Smooth muscle cell (in vitro differentiated cells): ENCODE measurements around the gene SLC16A5. TPM values are rescaled to one million over a fixed set of nuclear protein-coding genes. Genes with fewer than 3 reads are reported as not detected.

Experiments
- DNase-seq: peaks from one replicate; lab custom pipeline; 2025; ENCODE audit not compliant: unreplicated experiment; lab: John Stamatoyannopoulos, UW
- H2AFZ ChIP-seq: fragments of 200-600 bp; sonication (generic); 2 replicates; pipeline ENCODE4 v1.6.0; 2016; ENCODE audit warnings: antibody characterized with exemption, low read depth, mild to moderate bottlenecking
- H3F3A ChIP-seq: fragments of 200-600 bp; sonication (generic); 2 replicates; pipeline ENCODE4 v1.6.0; 2017; ENCODE audit warnings: antibody characterized with exemption, low read depth
- H3K27ac ChIP-seq: fragments of 200-600 bp; sonication (generic); 2 replicates; pipeline ENCODE4 v1.5.1; 2016; ENCODE audit warnings: low read depth, mild to moderate bottlenecking
- H3K27me3 ChIP-seq: fragments of 200-600 bp; sonication (generic); 2 replicates; pipeline ENCODE4 v1.6.1; 2016; ENCODE audit warnings: low read depth, mild to moderate bottlenecking
- H3K36me3 ChIP-seq: fragments of 200-600 bp; sonication (generic); 2 replicates; pipeline ENCODE4 v1.5.1; 2016; ENCODE audit warnings: low read depth
- H3K4me1 ChIP-seq: fragments of 200-600 bp; sonication (generic); 2 replicates; pipeline ENCODE4 v1.5.1; 2016; ENCODE audit warnings: low read depth
- H3K4me2 ChIP-seq: fragments of 200-600 bp; sonication (generic); 2 replicates; pipeline ENCODE4 v1.6.0; 2016; ENCODE audit warnings: mild to moderate bottlenecking
- H3K4me3 ChIP-seq: fragments of 200-600 bp; sonication (generic); 2 replicates; pipeline ENCODE4 v1.5.1; 2016; ENCODE audit warnings: mild to moderate bottlenecking
- H3K79me2 ChIP-seq: fragments of 200-600 bp; sonication (generic); 2 replicates; pipeline ENCODE4 v1.6.0; 2016; ENCODE audit warnings: low read depth, mild to moderate bottlenecking
- H3K9ac ChIP-seq: fragments of 200-600 bp; sonication (generic); 2 replicates; pipeline ENCODE4 v1.6.0; 2016; ENCODE audit warnings: low read depth
- H3K9me3 ChIP-seq: fragments of 200-600 bp; sonication (generic); replicated peaks from 2 replicates; pipeline ENCODE4 v1.5.1; 2016; ENCODE audit warnings: low read depth
- H4K20me1 ChIP-seq: fragments of 200-600 bp; sonication (generic); 2 replicates; pipeline ENCODE4 v1.6.0; 2016; ENCODE audit warnings: low read depth
- WGBS: methylation state at CpG from one replicate; pipeline ENCODE4 v1.1.7; 2016; ENCODE audit warnings: low lambda C conversion rate; 5-methylcytosine and 5-hydroxymethylcytosine counted together
- polyA plus RNA-seq: library from polyadenylated mRNA; unstranded; fragments of >200 nt; fragmentation: Nextera tagmentation; extraction: Ambion mirVana; gene quantifications from 2 replicates; pipeline ENCODE4 v1.2.1, GENCODE V29; 2016
- total RNA-seq: library from RNA; depleted of rRNA; stranded (reverse); fragments of >200 nt; gene quantifications from 2 replicates; pipeline ENCODE4 v1.2.3, GENCODE V29; 2014
- TF ChIP-seq, protein P1 (sequence below): fragments of 200-600 bp; sonication (generic); IDR thresholded peaks from 2 replicates; pipeline ENCODE4 v1.5.1; 2017; ENCODE audit warnings: borderline replicate concordance, mild to moderate bottlenecking, antibody characterized with exemption; ENCODE audit not compliant: insufficient read depth, poor library complexity, severe bottlenecking

SLC16A5 gene
- total and polyA plus RNA-seq, 2 experiments from 2014 or later = 17.1 to 22.0 TPM

- no peak for DNase-seq
- H3K79me2 ChIP-seq = peaks cover 22% of the 10 kb centered on the region
- no peak overlapping the region for H3K9ac ChIP-seq
- H4K20me1 ChIP-seq = peaks cover 5% of the 10 kb centered on the region
- H3K4me3 ChIP-seq = peak overlapping the region; percentile 90
- peak overlapping the region; percentile 17 for H3K27ac ChIP-seq
- no peak overlapping the region for H2AFZ ChIP-seq
- H3K36me3 ChIP-seq = no peaks in the 10 kb centered on the region
- WGBS = 31% methylated on average over 5 of the region's 5 CpGs
- no peaks in the 10 kb centered on the region for H3K9me3 ChIP-seq
- H3K4me2 ChIP-seq = peak overlapping the region; percentile 98
- no peaks in the 10 kb centered on the region for H3K27me3 ChIP-seq
- TF ChIP-seq, protein P1, sequence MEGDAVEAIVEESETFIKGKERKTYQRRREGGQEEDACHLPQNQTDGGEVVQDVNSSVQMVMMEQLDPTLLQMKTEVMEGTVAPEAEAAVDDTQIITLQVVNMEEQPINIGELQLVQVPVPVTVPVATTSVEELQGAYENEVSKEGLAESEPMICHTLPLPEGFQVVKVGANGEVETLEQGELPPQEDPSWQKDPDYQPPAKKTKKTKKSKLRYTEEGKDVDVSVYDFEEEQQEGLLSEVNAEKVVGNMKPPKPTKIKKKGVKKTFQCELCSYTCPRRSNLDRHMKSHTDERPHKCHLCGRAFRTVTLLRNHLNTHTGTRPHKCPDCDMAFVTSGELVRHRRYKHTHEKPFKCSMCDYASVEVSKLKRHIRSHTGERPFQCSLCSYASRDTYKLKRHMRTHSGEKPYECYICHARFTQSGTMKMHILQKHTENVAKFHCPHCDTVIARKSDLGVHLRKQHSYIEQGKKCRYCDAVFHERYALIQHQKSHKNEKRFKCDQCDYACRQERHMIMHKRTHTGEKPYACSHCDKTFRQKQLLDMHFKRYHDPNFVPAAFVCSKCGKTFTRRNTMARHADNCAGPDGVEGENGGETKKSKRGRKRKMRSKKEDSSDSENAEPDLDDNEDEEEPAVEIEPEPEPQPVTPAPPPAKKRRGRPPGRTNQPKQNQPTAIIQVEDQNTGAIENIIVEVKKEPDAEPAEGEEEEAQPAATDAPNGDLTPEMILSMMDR = no peak
- H3K4me1 ChIP-seq = peaks cover 14% of the 10 kb centered on the region
- H3F3A ChIP-seq = no peaks in the 10 kb centered on the region
These were observed 39.4 kb upstream of the SLC16A5 start for GRCh38 chr17:75048249-75048878.

GRCh38 chr17:75049057-75049456 lies 38.7 kb upstream of the SLC16A5 start:
- H3F3A ChIP-seq = no peaks in the 10 kb centered on the region
- H3K9me3 ChIP-seq = no peaks in the 10 kb centered on the region
- no peaks in the 10 kb centered on the region for H4K20me1 ChIP-seq
- peak overlapping the region; percentile 90 for H3K4me3 ChIP-seq
- no peak overlapping the region for H3K9ac ChIP-seq
- H3K36me3 ChIP-seq = no peaks in the 10 kb centered on the region
- no peak for DNase-seq
- H3K4me1 ChIP-seq = peaks cover 14% of the 10 kb centered on the region
- H3K4me2 ChIP-seq = peak overlapping the region; percentile 98
- TF ChIP-seq, protein P1 = no peak
- no peak overlapping the region for H2AFZ ChIP-seq
- peaks cover 22% of the 10 kb centered on the region for H3K79me2 ChIP-seq
- no peak overlapping the region for H3K27ac ChIP-seq
- WGBS = 93% methylated on average over 5 of the region's 5 CpGs
- no peaks in the 10 kb centered on the region for H3K27me3 ChIP-seq

GRCh38 chr17:75049706-75050105 lies 38.0 kb upstream of the SLC16A5 start:
- no peaks in the 10 kb centered on the region for H3K27me3 ChIP-seq
- no peak overlapping the region for H3K27ac ChIP-seq
- peaks cover 22% of the 10 kb centered on the region for H3K79me2 ChIP-seq
- no peaks in the 10 kb centered on the region for H3K36me3 ChIP-seq
- peaks cover 14% of the 10 kb centered on the region for H3K4me1 ChIP-seq
- no peaks in the 10 kb centered on the region for H3K9me3 ChIP-seq
- H3K4me2 ChIP-seq = no peak overlapping the region
- no peak overlapping the region for H3K4me3 ChIP-seq
- H3K9ac ChIP-seq = no peak overlapping the region
- no peak overlapping the region for H2AFZ ChIP-seq
- H3F3A ChIP-seq = no peaks in the 10 kb centered on the region
- TF ChIP-seq, protein P1 = no peak
- H4K20me1 ChIP-seq = no peaks in the 10 kb centered on the region
- no peak for DNase-seq

DNA sequence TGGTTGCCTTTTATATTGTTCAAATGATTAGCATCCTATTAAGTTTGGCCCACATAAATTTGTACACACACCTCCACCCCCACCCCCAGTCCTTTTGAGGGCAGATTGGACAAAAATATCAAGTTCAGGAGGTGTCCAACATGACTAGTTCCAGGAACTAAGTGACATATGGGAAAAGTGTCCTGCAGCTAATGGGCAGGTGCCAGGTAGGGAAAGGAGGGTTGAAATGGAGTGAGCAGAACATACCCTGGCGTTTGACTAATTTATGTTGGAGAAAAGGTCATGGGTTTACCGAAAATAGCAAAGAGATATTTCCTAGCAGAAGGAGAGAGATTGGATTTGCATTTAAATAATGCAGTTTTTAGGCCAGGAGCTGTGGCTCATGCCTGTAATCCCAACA lies 35.8 kb upstream of the SLC16A5 start:
- no peak overlapping the region for H3K27ac ChIP-seq
- no peak overlapping the region for H3K4me3 ChIP-seq
- H3K36me3 ChIP-seq = no peaks in the 10 kb centered on the region
- H2AFZ ChIP-seq = no peak overlapping the region
- peaks cover 20% of the 10 kb centered on the region for H3K79me2 ChIP-seq
- no peaks in the 10 kb centered on the region for H3K9me3 ChIP-seq
- no peaks in the 10 kb centered on the region for H3F3A ChIP-seq
- H3K4me1 ChIP-seq = peaks cover 8% of the 10 kb centered on the region
- no peak for DNase-seq
- H3K4me2 ChIP-seq = no peak overlapping the region
- WGBS = 93% methylated on average over 2 of the region's 2 CpGs
- TF ChIP-seq, protein P1 = no peak
- no peak overlapping the region for H3K9ac ChIP-seq
- H4K20me1 ChIP-seq = peaks cover 6% of the 10 kb centered on the region
- no peaks in the 10 kb centered on the region for H3K27me3 ChIP-seq
